Neural cell (in vitro differentiated cells): Measurements from ENCODE around the gene CBLB. TPM values are rescaled to one million over a fixed set of nuclear protein-coding genes. Genes with fewer than 3 reads are reported as not detected.

ENCODE experiments used
- H2AFZ ChIP-seq: fragments of 200-600, 300-800 bp; sonication (generic), shearing (Covaris generic); 2 replicates; pipeline ENCODE4 v1.6.0; 2014; ENCODE audit warnings: low read depth, mild to moderate bottlenecking, antibody characterized with exemption, low read length, moderate library complexity
- H3F3A ChIP-seq: fragments of 200-600 bp; shearing (Covaris generic); 2 replicates; pipeline ENCODE4 v1.6.1; 2016; ENCODE audit warnings: mild to moderate bottlenecking, moderate library complexity, mixed read lengths, antibody characterized with exemption, low read length; ENCODE audit not compliant: insufficient read depth, poor library complexity, severe bottlenecking
- H3K27ac ChIP-seq: fragments of 200-600, 300-800 bp; sonication (generic), shearing (Covaris generic); 2 replicates; pipeline ENCODE4 v1.5.1; 2014; ENCODE audit warnings: mild to moderate bottlenecking, low read length, moderate library complexity
- H3K27me3 ChIP-seq: fragments of 300-800, 200-600 bp; sonication (generic), shearing (Covaris generic); 2 replicates; pipeline ENCODE4 v1.6.0; 2014; ENCODE audit warnings: mild to moderate bottlenecking, low read depth, low read length, moderate library complexity; ENCODE audit not compliant: insufficient read depth
- H3K36me3 ChIP-seq: fragments of 300-800, 200-600 bp; sonication (generic), shearing (Covaris generic); 2 replicates; pipeline ENCODE4 v1.5.1; 2014; ENCODE audit warnings: mild to moderate bottlenecking, antibody characterized with exemption, low read length, moderate library complexity; ENCODE audit not compliant: insufficient read depth
- H3K4me2 ChIP-seq: fragments of 300-800, 200-600 bp; sonication (generic), shearing (Covaris generic); 2 replicates; pipeline ENCODE4 v1.6.0; 2014; ENCODE audit warnings: mild to moderate bottlenecking, low read length
- H3K4me3 ChIP-seq: fragments of 300-800, 200-600 bp; sonication (generic), shearing (Covaris generic); 2 replicates; pipeline ENCODE4 v1.5.1; 2014; ENCODE audit warnings: mild to moderate bottlenecking, low read length, moderate library complexity
- H3K79me2 ChIP-seq: fragments of 200-600 bp; shearing (Covaris generic); replicated peaks from 2 replicates; pipeline ENCODE4 v1.6.0; 2014; ENCODE audit warnings: mild to moderate bottlenecking, low read length, moderate library complexity; ENCODE audit not compliant: insufficient read depth
- H3K9ac ChIP-seq: fragments of 300-800, 200-600 bp; sonication (generic), shearing (Covaris generic); 2 replicates; pipeline ENCODE4 v1.6.1; 2016; ENCODE audit warnings: mild to moderate bottlenecking, low read length, mixed read lengths
- H3K9me2 ChIP-seq: fragments of 200-600 bp; shearing (Covaris generic); 2 replicates; pipeline ENCODE4 v1.6.1; 2016; ENCODE audit warnings: mild to moderate bottlenecking, low read length, mixed read lengths; ENCODE audit not compliant: insufficient read depth
- H3K9me3 ChIP-seq: fragments of 200-600, 300-800 bp; sonication (generic), shearing (Covaris generic); 2 replicates; pipeline ENCODE4 v1.6.1; 2016; ENCODE audit warnings: mild to moderate bottlenecking, mixed run types, low read length, moderate library complexity, mixed read lengths
- H4K20me1 ChIP-seq: fragments of 200-600 bp; shearing (Covaris generic); 2 replicates; pipeline ENCODE4 v1.6.1; 2016; ENCODE audit warnings: mild to moderate bottlenecking, mixed run types; ENCODE audit not compliant: insufficient read depth
- CTCF ChIP-seq: fragments of 450-650 bp; IDR thresholded peaks from 2 replicates; pipeline ENCODE4 v1.5.1; 2014; ENCODE audit warnings: antibody characterized with exemption, mild to moderate bottlenecking, moderate library complexity; ENCODE audit not compliant: poor library complexity, severe bottlenecking
- EP300 ChIP-seq: fragments of 450-650 bp; conservative IDR thresholded peaks from 2 replicates; pipeline ENCODE4 v1.6.1; 2014; ENCODE audit warnings: antibody characterized with exemption, mild to moderate bottlenecking, moderate library complexity; ENCODE audit not compliant: poor library complexity, severe bottlenecking
- EZH2 ChIP-seq: fragments of 200-600, 300-800 bp; shearing (Covaris generic), sonication (generic); IDR thresholded peaks from 2 replicates; pipeline ENCODE4 v1.6.1; 2014; ENCODE audit warnings: antibody characterized with exemption, low read length, borderline replicate concordance, mild to moderate bottlenecking; ENCODE audit not compliant: insufficient read depth, poor library complexity, severe bottlenecking
- MXI1 ChIP-seq: fragments of 450-650 bp; conservative IDR thresholded peaks from 2 replicates; pipeline ENCODE4 v1.6.1; 2014; ENCODE audit warnings: antibody characterized with exemption, mild to moderate bottlenecking; ENCODE audit not compliant: poor library complexity, severe bottlenecking
- POLR2AphosphoS5 ChIP-seq: IDR thresholded peaks from 2 replicates; pipeline ENCODE4 v1.6.1; 2012
- RAD21 ChIP-seq: fragments of 450-650 bp; conservative IDR thresholded peaks from 2 replicates; pipeline ENCODE4 v1.6.1; 2014; ENCODE audit warnings: antibody characterized with exemption, mild to moderate bottlenecking, moderate library complexity
- REST ChIP-seq: IDR thresholded peaks from 2 replicates; pipeline ENCODE4 v1.6.1; 2012; ENCODE audit warnings: borderline replicate concordance
- SMC3 ChIP-seq: fragments of 450-650 bp; conservative IDR thresholded peaks from 2 replicates; pipeline ENCODE4 v1.6.1; 2014; ENCODE audit warnings: antibody characterized with exemption, mild to moderate bottlenecking, moderate library complexity; ENCODE audit not compliant: poor library complexity
- TAF1 ChIP-seq: IDR thresholded peaks from 2 replicates; pipeline ENCODE4 v1.6.1; 2012; ENCODE audit warnings: low read depth
- polyA plus RNA-seq: library from polyadenylated mRNA; depleted of rRNA; stranded (reverse); fragments of >200 nt; gene quantifications from 2 replicates; pipeline ENCODE4 v1.2.3, GENCODE V29; 2014

Gene CBLB
- polyA plus RNA-seq, 1 donor from 2014 or later: 36.4 TPM

GRCh38 chr3:105853801-105854432 is 14.9 kb downstream of the CBLB start:
- no peak overlapping the region for H3K9ac ChIP-seq
- no peak overlapping the region for H3K27ac ChIP-seq
- H3K27me3 ChIP-seq: no peaks in the 10 kb centered on the region
- no peak overlapping the region for H3K4me3 ChIP-seq
- peaks cover 36% of the 10 kb centered on the region for H3K79me2 ChIP-seq
- H3F3A ChIP-seq: no peaks in the 10 kb centered on the region
- H4K20me1 ChIP-seq: no peaks in the 10 kb centered on the region
- no peak overlapping the region for H2AFZ ChIP-seq
- H3K36me3 ChIP-seq: peaks cover 18% of the 10 kb centered on the region
- H3K4me2 ChIP-seq: no peak overlapping the region
- TF ChIP-seq EP300: no peak
- TF ChIP-seq CTCF: no peak
- no peak for TF ChIP-seq MXI1
- TF ChIP-seq POLR2AphosphoS5: no peak
- no peak for TF ChIP-seq TAF1
- no peak for TF ChIP-seq REST
- TF ChIP-seq EZH2: no peak
- TF ChIP-seq SMC3: no peak
- no peak for TF ChIP-seq RAD21
- H3K9me2 ChIP-seq: no peaks in the 10 kb centered on the region
- H3K9me3 ChIP-seq: no peaks in the 10 kb centered on the region

GRCh38 chr3:105851582-105851981 is 17.2 kb downstream of the CBLB start:
- no peak overlapping the region for H3K9ac ChIP-seq
- H3K79me2 ChIP-seq: peaks cover 25% of the 10 kb centered on the region
- H3K9me2 ChIP-seq: no peaks in the 10 kb centered on the region
- no peak overlapping the region for H2AFZ ChIP-seq
- no peaks in the 10 kb centered on the region for H3K9me3 ChIP-seq
- H3K4me3 ChIP-seq: no peak overlapping the region
- peaks cover 13% of the 10 kb centered on the region for H3K36me3 ChIP-seq
- TF ChIP-seq MXI1: no peak
- no peak for TF ChIP-seq RAD21
- no peak for TF ChIP-seq EP300
- no peak for TF ChIP-seq POLR2AphosphoS5
- TF ChIP-seq REST: no peak
- no peak for TF ChIP-seq CTCF
- TF ChIP-seq TAF1: no peak
- no peak for TF ChIP-seq SMC3
- no peak for TF ChIP-seq EZH2
- no peaks in the 10 kb centered on the region for H3K27me3 ChIP-seq
- H3F3A ChIP-seq: no peaks in the 10 kb centered on the region
- H4K20me1 ChIP-seq: no peaks in the 10 kb centered on the region
- H3K27ac ChIP-seq: no peak overlapping the region
- no peak overlapping the region for H3K4me2 ChIP-seq
